Thyroid gland (tissue), 4 donors: ENCODE data around the gene CUTA. TPM values are rescaled to one million over a fixed set of nuclear protein-coding genes. Genes with fewer than 3 reads are reported as not detected.

Experiments
- DNase-seq, 2 donors: peaks; one replicate each; pipeline ENCODE4 v3.0.0-alpha.2; 2019
- H3K27ac ChIP-seq, 3 donors: fragments of 200-600 bp; sonication (generic); 1 replicate in 2 of 3; 2 replicates in 1 of 3; pipeline ENCODE4 v1.5.1; 2016 to 2019; ENCODE audit warnings: mild to moderate bottlenecking in 1 of 3, moderate library complexity in 1 of 3
- H3K27me3 ChIP-seq: fragments of 200-600 bp; sonication (generic); one replicate; pipeline ENCODE4 v1.5.1; 2019
- H3K36me3 ChIP-seq, 2 donors: fragments of 200-600 bp; sonication (generic); one replicate each; pipeline ENCODE4 v1.5.1; 2016 to 2019
- H3K4me1 ChIP-seq, 2 donors: fragments of 200-600 bp; sonication (generic); one replicate each; pipeline ENCODE4 v1.5.1; 2017 to 2019
- H3K4me3 ChIP-seq, 3 donors: fragments of 200-600 bp; sonication (generic); replicated peaks in 1 of 3; 1 replicate in 2 of 3; 2 replicates in 1 of 3; pipeline ENCODE4 v1.5.1; 2016; ENCODE audit warnings: mild to moderate bottlenecking in 1 of 3
- H3K9me3 ChIP-seq: fragments of 200-600 bp; sonication (generic); one replicate; pipeline ENCODE4 v1.5.1; 2017
- CTCF ChIP-seq, 6 experiments: fragments of 200-600 bp in 3 of 6; fragments of 450-650 bp in 3 of 6; sonication (generic) in 3 of 6; IDR thresholded peaks; one replicate each; pipeline ENCODE4 v1.5.1; 2016 to 2019; ENCODE audit warnings: antibody characterized with exemption in 6 of 6, mild to moderate bottlenecking in 2 of 6, inconsistent platforms in 1 of 6, moderate library complexity in 1 of 6
- POLR2A ChIP-seq, 2 donors: fragments of 450-650 bp; IDR thresholded peaks; one replicate each; pipeline ENCODE4 v1.6.1; 2017; ENCODE audit warnings: antibody characterized with exemption in 2 of 2, mild to moderate bottlenecking in 2 of 2, moderate library complexity in 1 of 2
- WGBS, 2 donors: methylation state at CpG; one replicate each; pipeline ENCODE4 v1.1.5; 2017; 5-methylcytosine and 5-hydroxymethylcytosine counted together
- intact Hi-C: fragments of 100-400 bp; cut with DNase I; formaldehyde crosslinking; loops from one replicate; pipeline ENCODE4 v1.15.1; 2023
- total RNA-seq, 4 donors: library from RNA; depleted of rRNA; stranded (reverse); fragments of >200 nt; gene quantifications; one replicate each; pipeline ENCODE4 v1.2.3, GENCODE V29; 2016

Gene CUTA
- total RNA-seq, 4 donors from 2014 or later = 165 to 296 (median 257) TPM

GRCh38 chr6:33453393-33454008, 35.6 kb upstream of the CUTA start:
- TF ChIP-seq POLR2A (IDR thresholded peaks at IDR 0.05) (no peak), CTCF (IDR thresholded peaks at IDR 0.05) (no peak)
- WGBS, 2 donors = 7 to 10% methylated on average over 12 of the region's 12 CpGs
- Histone ChIP-seq H3K4me1 (peaks cover 0 to 15% of the 10 kb centered on the region in 2 donors), H3K27ac (peak overlapping the region in 2 of 3 donors; percentile 37 to 57), H3K36me3 (peaks cover 0 to 8% of the 10 kb centered on the region in 2 donors), H3K9me3 (no peaks in the 10 kb centered on the region), H3K27me3 (no peaks in the 10 kb centered on the region), H3K4me3 (peak overlapping the region; percentile 21 to 74 (median 70))
- intact Hi-C loops = no loop called here
- DNase-seq = no peak

- Histone ChIP-seq H3K36me3 (peaks cover 0 to 8% of the 10 kb centered on the region in 2 donors), H3K4me1 (peaks cover 0 to 15% of the 10 kb centered on the region in 2 donors), H3K27me3 (no peaks in the 10 kb centered on the region), H3K4me3 (no peak overlapping the region), H3K9me3 (no peaks in the 10 kb centered on the region), H3K27ac (no peak overlapping the region)
- WGBS, 2 donors = 82 to 95% methylated on average over 2 to 4 of the region's 4 CpGs
- intact Hi-C loops = no loop called here
- TF ChIP-seq POLR2A (IDR thresholded peaks at IDR 0.05) = no peak
- no peak for TF ChIP-seq CTCF (IDR thresholded peaks at IDR 0.05)
- no peak for DNase-seq
These were observed 34.6 kb upstream of the CUTA start for GRCh38 chr6:33452496-33452895.

- Histone ChIP-seq H3K4me1 (peaks cover 0 to 15% of the 10 kb centered on the region in 2 donors), H3K36me3 (peaks cover 0 to 8% of the 10 kb centered on the region in 2 donors), H3K27me3 (no peaks in the 10 kb centered on the region), H3K27ac (no peak overlapping the region), H3K9me3 (no peaks in the 10 kb centered on the region), H3K4me3 (no peak overlapping the region)
- intact Hi-C loops = no loop called here
- 88 to 95% methylated on average over 14 to 15 of the region's 15 CpGs for WGBS, 2 donors
- no peak for TF ChIP-seq POLR2A (IDR thresholded peaks at IDR 0.05)
- TF ChIP-seq CTCF (IDR thresholded peaks at IDR 0.05) = no peak
- no peak for DNase-seq
These were observed 33.7 kb upstream of the CUTA start for GRCh38 chr6:33451606-33452005.

GRCh38 chr6:33450434-33450833, 32.5 kb upstream of the CUTA start:
- DNase-seq = no peak
- TF ChIP-seq POLR2A (IDR thresholded peaks at IDR 0.05) (no peak), CTCF (IDR thresholded peaks at IDR 0.05) (no peak)
- WGBS, 2 donors = 72 to 79% methylated on average over 3 of the region's 3 CpGs
- Histone ChIP-seq H3K36me3 (no peaks in the 10 kb centered on the region), H3K27me3 (no peaks in the 10 kb centered on the region), H3K27ac (no peak overlapping the region), H3K4me3 (no peak overlapping the region), H3K9me3 (no peaks in the 10 kb centered on the region), H3K4me1 (peaks cover 0 to 15% of the 10 kb centered on the region in 2 donors)
- intact Hi-C loops = no loop called here

- H3K9me3 ChIP-seq = no peaks in the 10 kb centered on the region
These were observed 28.4 kb upstream of the CUTA start for GRCh38 chr6:33446356-33446755.

More at GRCh38 chr6:33446356-33446755, 28.4 kb upstream of the CUTA start:
- Histone ChIP-seq H3K27ac (no peak overlapping the region), H3K4me3 (no peak overlapping the region), H3K4me1 (no peaks in the 10 kb centered on the region), H3K36me3 (peaks cover 4 to 5% of the 10 kb centered on the region in 2 donors), H3K27me3 (no peaks in the 10 kb centered on the region)
- intact Hi-C loops = no loop called here
- 91 to 94% methylated on average over 10 of the region's 10 CpGs for WGBS, 2 donors
- TF ChIP-seq CTCF (IDR thresholded peaks at IDR 0.05) (no peak), POLR2A (IDR thresholded peaks at IDR 0.05) (no peak)
- DNase-seq = no peak
